HG03060 (cell line): Measurements from ENCODE around the gene RAB6B.
"Not testable (repeated sequence)": the region's sequence is repeated elsewhere in the genome, so short reads cannot be mapped to it uniquely, and the experiment has no call there.

Experiments
- ATAC-seq: cut with Tn5 transposase; IDR thresholded peaks from one replicate; pipeline ENCODE4 v1.9.1; 2021; ENCODE audit warnings: low read depth, moderate number of reproducible peaks; ENCODE audit not compliant: unreplicated experiment

RAB6B gene

GRCh38 chr3:133824961-133825485, 70.7 kb downstream of the RAB6B start:
- no peak for ATAC-seq

GRCh38 chr3:133821767-133822638, 73.7 kb downstream of the RAB6B start:
- ATAC-seq, result no peak

- ATAC-seq, result no peak
Observed at GRCh38 chr3:133820889-133821675, 74.6 kb downstream of the RAB6B start.

GRCh38 chr3:133820129-133820528, 75.6 kb downstream of the RAB6B start:
- no peak for ATAC-seq

GRCh38 chr3:133815386-133815785, 80.3 kb downstream of the RAB6B start:
- ATAC-seq, result no peak

- no peak for ATAC-seq
Observed at GRCh38 chr3:133812872-133813271, 82.8 kb downstream of the RAB6B start.

GRCh38 chr3:133805702-133806475, 89.8 kb downstream of the RAB6B start, which contains the start of gene SRPRB:
SRPRB (plus strand) TSS chr3:133805815; CDS start chr3:133805849, 34 bp downstream.
- peak; percentile 94 for ATAC-seq

- no peak for ATAC-seq
Observed at GRCh38 chr3:133805384-133805701, 90.3 kb downstream of the RAB6B start.

GRCh38 chr3:133804896-133805295, 90.8 kb downstream of the RAB6B start:
- ATAC-seq, result no peak

- no peak for ATAC-seq
Observed at GRCh38 chr3:133803469-133803868, 92.2 kb downstream of the RAB6B start.

- no peak for ATAC-seq
Observed at GRCh38 chr3:133799794-133800585, 95.7 kb downstream of the RAB6B start.

- ATAC-seq, result no peak
Observed at GRCh38 chr3:133797396-133798105, 98.1 kb downstream of the RAB6B start.

- no peak for ATAC-seq
Observed at GRCh38 chr3:133792171-133792763, 103.4 kb downstream of the RAB6B start.

- ATAC-seq, result no peak
Observed at GRCh38 chr3:133788024-133788423, 107.7 kb downstream of the RAB6B start.

GRCh38 chr3:133783762-133784161, 111.9 kb downstream of the RAB6B start:
- no peak for ATAC-seq

GRCh38 chr3:133782454-133782853, 113.2 kb downstream of the RAB6B start:
- ATAC-seq, result no peak

- no peak for ATAC-seq
Observed at GRCh38 chr3:133781570-133781969, 114.1 kb downstream of the RAB6B start.

- ATAC-seq, result not testable (repeated sequence)
Observed at GRCh38 chr3:133780756-133781155, 114.9 kb downstream of the RAB6B start.
